Parathyroid adenoma (tissue), 2 donors: ENCODE measurements around the gene IL2RA.
A peak's percentile ranks its signal among the peaks of the same experiment; 100 is the strongest.

ENCODE experiments used
- H2AFZ ChIP-seq: fragments of 300-600 bp; sonication (generic); one replicate; pipeline ENCODE4 v1.7.0; 2017; ENCODE audit warnings: antibody characterized with exemption, mild to moderate bottlenecking
- H3K27ac ChIP-seq: fragments of 300-600 bp; sonication (generic); one replicate; pipeline ENCODE4 v1.7.0; 2017
- H3K27me3 ChIP-seq: fragments of 300-600 bp; sonication (generic); one replicate; pipeline ENCODE4 v1.7.0; 2017; ENCODE audit warnings: low read length; ENCODE audit not compliant: control insufficient read depth, insufficient read depth
- H3K36me3 ChIP-seq: fragments of 300-600 bp; sonication (generic); one replicate; pipeline ENCODE4 v1.7.0; 2017; ENCODE audit warnings: low read length; ENCODE audit not compliant: control insufficient read depth, insufficient read depth
- H3K4me1 ChIP-seq: fragments of 300-600 bp; sonication (generic); one replicate; pipeline ENCODE4 v1.7.0; 2017; ENCODE audit warnings: control low read depth
- H3K4me2 ChIP-seq: fragments of 300-600 bp; sonication (generic); one replicate; pipeline ENCODE4 v1.7.0; 2017; ENCODE audit warnings: low read length
- H3K4me3 ChIP-seq: fragments of 300-600 bp; sonication (generic); one replicate; pipeline ENCODE4 v1.7.0; 2017; ENCODE audit warnings: low read depth, low read length
- H3K79me2 ChIP-seq: fragments of 300-600 bp; sonication (generic); one replicate; pipeline ENCODE4 v1.7.0; 2017; ENCODE audit warnings: control low read depth
- H3K9ac ChIP-seq: fragments of 300-600 bp; sonication (generic); one replicate; pipeline ENCODE4 v1.7.0; 2017; ENCODE audit warnings: mild to moderate bottlenecking
- H3K9me3 ChIP-seq: fragments of 300-600 bp; sonication (generic); one replicate; pipeline ENCODE4 v1.7.0; 2017; ENCODE audit warnings: low read length; ENCODE audit not compliant: control insufficient read depth
- CTCF ChIP-seq: fragments of 300-600 bp; sonication (generic); IDR thresholded peaks from one replicate; pipeline ENCODE4 v1.7.0; 2017; ENCODE audit warnings: antibody characterized with exemption, mild to moderate bottlenecking
- donor health status: primary hyperparathyroidism.

IL2RA gene

GRCh38 chr10:6062101-6062771, at the start of gene IL2RA:
TSS of gene IL2RA (minus strand) at chr10:6062367. CDS start at chr10:6062151, 216 bp downstream.
- no peak within 1 kb of the TSS for H3K9ac ChIP-seq
- no peaks in the 10 kb centered on the region for H3K79me2 ChIP-seq
- H3K36me3 ChIP-seq: no peaks in the 10 kb centered on the region
- no peak within 1 kb of the TSS for H3K27ac ChIP-seq
- no peaks in the 10 kb centered on the region for H3K9me3 ChIP-seq
- H3K27me3 ChIP-seq: no peaks in the 10 kb centered on the region
- no peak within 1 kb of the TSS for H3K4me2 ChIP-seq
- H2AFZ ChIP-seq: no peak within 1 kb of the TSS
- H3K4me3 ChIP-seq: no peak within 1 kb of the TSS
- no peak for TF ChIP-seq CTCF
- no peaks in the 10 kb centered on the region for H3K4me1 ChIP-seq

GRCh38 chr10:6110136-6110535, 48.0 kb upstream of the IL2RA start:
- Histone ChIP-seq H2AFZ (no peak overlapping the region), H3K4me3 (no peak overlapping the region), H3K9ac (no peak overlapping the region), H3K27me3 (no peaks in the 10 kb centered on the region), H3K9me3 (no peaks in the 10 kb centered on the region), H3K79me2 (peaks cover 10% of the 10 kb centered on the region), H3K4me2 (no peak overlapping the region), H3K27ac (no peak overlapping the region), H3K36me3 (no peaks in the 10 kb centered on the region), H3K4me1 (no peaks in the 10 kb centered on the region)
- TF ChIP-seq CTCF: no peak

- peaks cover 10% of the 10 kb centered on the region for H3K79me2 ChIP-seq
- no peaks in the 10 kb centered on the region for H3K9me3 ChIP-seq
- H3K4me1 ChIP-seq: no peaks in the 10 kb centered on the region
- no peak for TF ChIP-seq CTCF
- no peak overlapping the region for H3K4me2 ChIP-seq
- no peak overlapping the region for H3K27ac ChIP-seq
- H3K4me3 ChIP-seq: no peak overlapping the region
- H3K36me3 ChIP-seq: no peaks in the 10 kb centered on the region
- H3K9ac ChIP-seq: no peak overlapping the region
- no peak overlapping the region for H2AFZ ChIP-seq
- H3K27me3 ChIP-seq: no peaks in the 10 kb centered on the region
Observed at GRCh38 chr10:6109444-6109775, 47.2 kb upstream of the IL2RA start.

GRCh38 chr10:6108631-6109443, 46.7 kb upstream of the IL2RA start:
- peaks cover 10% of the 10 kb centered on the region for H3K79me2 ChIP-seq
- H3K4me2 ChIP-seq: no peak overlapping the region
- no peak overlapping the region for H3K27ac ChIP-seq
- no peaks in the 10 kb centered on the region for H3K4me1 ChIP-seq
- no peak overlapping the region for H3K9ac ChIP-seq
- no peaks in the 10 kb centered on the region for H3K9me3 ChIP-seq
- TF ChIP-seq CTCF: peak; percentile 72
- no peaks in the 10 kb centered on the region for H3K27me3 ChIP-seq
- H2AFZ ChIP-seq: no peak overlapping the region
- no peak overlapping the region for H3K4me3 ChIP-seq
- H3K36me3 ChIP-seq: no peaks in the 10 kb centered on the region
